ENCODE results near the gene RHBDL1.

Gene RHBDL1

GRCh38 chr16:719815-720446 lies 44.5 kb downstream of the RHBDL1 start:
- Mint-ChIP-seq H3K4me3 (peak overlapping the region; percentile 84 to 90 (median 88)), H3K9me3 (no peaks in the 10 kb centered on the region), H3K4me1 (peaks cover 11% of the 10 kb centered on the region), H3K27me3 (ENCODE audit: low read depth) (peaks cover 12% of the 10 kb centered on the region), H3K27ac (peak overlapping the region; percentile 88 to 94 (median 90)), H3K36me3 (ENCODE audit: low read depth) (no peaks in the 10 kb centered on the region)
- TF ChIP-seq CTCF (IDR thresholded peaks at IDR 0.05; ENCODE audit: unreplicated experiment in 3 of 3): no peak

- Mint-ChIP-seq H3K27me3 (ENCODE audit: low read depth) (peaks cover 12% of the 10 kb centered on the region), H3K4me3 (peak overlapping the region; percentile 84 to 90 (median 88)), H3K27ac (peak overlapping the region; percentile 88 to 94 (median 90)), H3K9me3 (no peaks in the 10 kb centered on the region), H3K4me1 (peaks cover 11% of the 10 kb centered on the region), H3K36me3 (ENCODE audit: low read depth) (no peaks in the 10 kb centered on the region)
- no peak for TF ChIP-seq CTCF (IDR thresholded peaks at IDR 0.05; ENCODE audit: unreplicated experiment in 3 of 3)
These were observed 45.0 kb downstream of the RHBDL1 start for GRCh38 chr16:720447-720989.

- Mint-ChIP-seq H3K27me3 (ENCODE audit: low read depth) (peaks cover 12% of the 10 kb centered on the region), H3K36me3 (ENCODE audit: low read depth) (no peaks in the 10 kb centered on the region), H3K4me1 (peaks cover 11% of the 10 kb centered on the region), H3K9me3 (no peaks in the 10 kb centered on the region), H3K4me3 (peak within 1 kb of the TSS; percentile 84 to 90 (median 88)), H3K27ac (peak within 1 kb of the TSS; percentile 88 to 94 (median 90))
- TF ChIP-seq CTCF (IDR thresholded peaks at IDR 0.05; ENCODE audit: unreplicated experiment in 3 of 3): no peak
These were observed 45.7 kb downstream of the RHBDL1 start, which contains the start of gene ANTKMT for GRCh38 chr16:720990-721764. TSS of gene ANTKMT (plus strand) at chr16:721146. CDS start at chr16:721275, 129 bp downstream.

- Mint-ChIP-seq H3K4me3 (peak overlapping the region; percentile 70 to 72 (median 70)), H3K4me1 (peaks cover 11% of the 10 kb centered on the region), H3K36me3 (ENCODE audit: low read depth) (no peaks in the 10 kb centered on the region), H3K9me3 (no peaks in the 10 kb centered on the region), H3K27me3 (ENCODE audit: low read depth) (peaks cover 14% of the 10 kb centered on the region), H3K27ac (no peak overlapping the region)
- TF ChIP-seq CTCF (IDR thresholded peaks at IDR 0.05; ENCODE audit: unreplicated experiment in 3 of 3): no peak
These were observed 46.5 kb downstream of the RHBDL1 start for GRCh38 chr16:721765-722540.

GRCh38 chr16:722835-723633 lies 47.6 kb downstream of the RHBDL1 start:
- H3K4me1 Mint-ChIP-seq: peaks cover 11% of the 10 kb centered on the region
- peak overlapping the region; percentile 66 to 72 (median 70) for H3K4me3 Mint-ChIP-seq
- no peak overlapping the region for H3K27ac Mint-ChIP-seq
- peaks cover 14% of the 10 kb centered on the region for H3K27me3 Mint-ChIP-seq (ENCODE audit: low read depth)
- TF ChIP-seq CTCF (IDR thresholded peaks at IDR 0.05; ENCODE audit: unreplicated experiment in 3 of 3): no peak
- no peaks in the 10 kb centered on the region for H3K9me3 Mint-ChIP-seq
- H3K36me3 Mint-ChIP-seq (ENCODE audit: low read depth): no peaks in the 10 kb centered on the region

Data from nephron (organoid).